ENCODE results near the gene OR2T1.
"Not testable (repeated sequence)": the region's sequence is repeated elsewhere in the genome, so short reads cannot be mapped to it uniquely, and the experiment has no call there.

The OR2T1 gene

GRCh38 chr1:248402748-248403147 lies at the start of gene OR2T1:
Gene OR2T1 (plus strand): TSS chr1:248403048. CDS start chr1:248406148, 3,100 bp downstream.
- DNase-seq (ENCODE audit: low read depth, low spot score): no peak

GRCh38 chr1:248359415-248359814 lies 43.4 kb upstream of the OR2T1 start:
- no peak for DNase-seq (ENCODE audit: low read depth, low spot score)

GRCh38 chr1:248361121-248361715 lies 41.6 kb upstream of the OR2T1 start, which contains the start of gene OR2T4:
Gene OR2T4 (plus strand): TSS chr1:248361665. CDS start chr1:248361665, 0 bp downstream.
- DNase-seq (ENCODE audit: low read depth, low spot score): no peak

- DNase-seq (ENCODE audit: low read depth, low spot score): no peak
Measured at GRCh38 chr1:248366609-248367008, 36.2 kb upstream of the OR2T1 start.

- no peak for DNase-seq (ENCODE audit: low read depth, low spot score)
Measured at GRCh38 chr1:248372394-248372793, 30.5 kb upstream of the OR2T1 start.

GRCh38 chr1:248373761-248374160 lies 29.1 kb upstream of the OR2T1 start:
- DNase-seq (ENCODE audit: low read depth, low spot score): no peak

- DNase-seq (ENCODE audit: low read depth, low spot score): no peak
Measured at GRCh38 chr1:248375446-248375845, 27.4 kb upstream of the OR2T1 start, which contains the start of gene OR2T6. Gene OR2T6 (plus strand): TSS chr1:248375746. CDS start chr1:248387609, 11,863 bp downstream.

GRCh38 chr1:248376916-248377315 lies 25.9 kb upstream of the OR2T1 start:
- no peak for DNase-seq (ENCODE audit: low read depth, low spot score)

- no peak for DNase-seq (ENCODE audit: low read depth, low spot score)
Measured at GRCh38 chr1:248380854-248381253, 22.0 kb upstream of the OR2T1 start.

- DNase-seq (ENCODE audit: low read depth, low spot score): no peak
Measured at GRCh38 chr1:248388426-248388825, 14.4 kb upstream of the OR2T1 start.

- no peak for DNase-seq (ENCODE audit: low read depth, low spot score)
Measured at GRCh38 chr1:248393050-248393449, 9.8 kb upstream of the OR2T1 start.

- no peak for DNase-seq (ENCODE audit: low read depth, low spot score)
Measured at GRCh38 chr1:248404024-248404423, 1.2 kb downstream of the OR2T1 start.

GRCh38 chr1:248406721-248407692 lies 4.2 kb downstream of the OR2T1 start:
- DNase-seq (ENCODE audit: low read depth, low spot score): no peak

- DNase-seq (ENCODE audit: low read depth, low spot score): no peak
Measured at GRCh38 chr1:248416226-248416625, 13.4 kb downstream of the OR2T1 start.

GRCh38 chr1:248417854-248418253 lies 15.0 kb downstream of the OR2T1 start:
- DNase-seq (ENCODE audit: low read depth, low spot score): no peak

GRCh38 chr1:248421384-248421783 lies 18.5 kb downstream of the OR2T1 start:
- DNase-seq (ENCODE audit: low read depth, low spot score): no peak

- DNase-seq (ENCODE audit: low read depth, low spot score): not testable (repeated sequence)
Measured at GRCh38 chr1:248427526-248428191, 24.8 kb downstream of the OR2T1 start.

GRCh38 chr1:248428192-248428533 lies 25.3 kb downstream of the OR2T1 start:
- DNase-seq (ENCODE audit: low read depth, low spot score): not testable (repeated sequence)

- DNase-seq (ENCODE audit: low read depth, low spot score): not testable (repeated sequence)
Measured at GRCh38 chr1:248431683-248432082, 28.8 kb downstream of the OR2T1 start.

GRCh38 chr1:248432201-248432600 lies 29.4 kb downstream of the OR2T1 start:
- DNase-seq (ENCODE audit: low read depth, low spot score): not testable (repeated sequence)

- not testable (repeated sequence) for DNase-seq (ENCODE audit: low read depth, low spot score)
Measured at GRCh38 chr1:248433811-248434415, 31.1 kb downstream of the OR2T1 start.

- DNase-seq (ENCODE audit: low read depth, low spot score): not testable (repeated sequence)
Measured at GRCh38 chr1:248434913-248435312, 32.1 kb downstream of the OR2T1 start.

Data from smooth muscle cell of the brain vasculature (primary cell).